Gastroesophageal sphincter (tissue), 3 donors: ENCODE results near the gene ITK.

Experiments used
- CTCF ChIP-seq, 4 experiments: fragments of 200-600 bp in 2 of 4; fragments of 450-650 bp in 2 of 4; sonication (generic) in 1 of 4; IDR thresholded peaks; one replicate each; pipeline ENCODE4 v1.5.1; 2017 to 2019; ENCODE audit warnings: antibody characterized with exemption in 4 of 4, mild to moderate bottlenecking in 2 of 4, moderate library complexity in 2 of 4
- EP300 ChIP-seq: sonication (generic); formaldehyde crosslinking; IDR thresholded peaks from one replicate; pipeline ENCODE4 v1.6.1; 2017; ENCODE audit warnings: antibody characterized with exemption, mild to moderate bottlenecking
- POLR2A ChIP-seq, 2 donors: fragments of 450-650 bp; IDR thresholded peaks; one replicate each; pipeline ENCODE4 v1.6.1; 2017; ENCODE audit warnings: antibody characterized with exemption in 2 of 2, mild to moderate bottlenecking in 2 of 2, moderate library complexity in 1 of 2
- POLR2AphosphoS5 ChIP-seq: sonication (generic); formaldehyde crosslinking; IDR thresholded peaks from one replicate; pipeline ENCODE4 v1.6.1; 2017; ENCODE audit warnings: antibody characterized with exemption

- TF ChIP-seq CTCF (IDR thresholded peaks at IDR 0.05), result no peak
- TF ChIP-seq POLR2A (IDR thresholded peaks at IDR 0.05), result no peak
- TF ChIP-seq POLR2AphosphoS5, result no peak
- no peak for TF ChIP-seq EP300
Measured at GRCh38 chr5:157155297-157155696, 25.3 kb upstream of the ITK start.
